Activated CD4-positive, alpha-beta T cell treated with anti-CD3 and anti-CD28 coated beads, Interleukin-10, Interleukin-2, amounts not matched to agents 100 ng/mL and 50 ng/mL, durations not matched to agents 16 hours and 8 hours (primary cell): ENCODE results near the gene UTS2R.
A peak's percentile ranks its signal among the peaks of the same experiment; 100 is the strongest.

Experiments
- DNase-seq: peaks from one replicate; pipeline ENCODE4 v3.0.0-alpha.2; 2020

Gene UTS2R

GRCh38 chr17:82390860-82391435 lies 19.4 kb downstream of the UTS2R start:
- no peak for DNase-seq

- no peak for DNase-seq
These were observed 20.0 kb downstream of the UTS2R start for GRCh38 chr17:82391496-82392066.

GRCh38 chr17:82392209-82392920 lies 20.8 kb downstream of the UTS2R start:
- DNase-seq, result no peak

GRCh38 chr17:82392941-82393340 lies 21.4 kb downstream of the UTS2R start:
- no peak for DNase-seq

GRCh38 chr17:82394278-82394677 lies 22.7 kb downstream of the UTS2R start:
- no peak for DNase-seq

GRCh38 chr17:82396601-82397435 lies 25.3 kb downstream of the UTS2R start:
- DNase-seq, result no peak

GRCh38 chr17:82397449-82398335 lies 26.1 kb downstream of the UTS2R start:
- DNase-seq, result no peak

GRCh38 chr17:82399041-82399441 lies 27.5 kb downstream of the UTS2R start:
- DNase-seq, result no peak

GRCh38 chr17:82399601-82400101 lies 28.1 kb downstream of the UTS2R start:
- no peak for DNase-seq

- no peak for DNase-seq
These were observed 28.6 kb downstream of the UTS2R start for GRCh38 chr17:82400206-82400605.

GRCh38 chr17:82400830-82401229 lies 29.3 kb downstream of the UTS2R start:
- peak; percentile 77 for DNase-seq

GRCh38 chr17:82402865-82403264 lies 31.3 kb downstream of the UTS2R start:
- no peak for DNase-seq

GRCh38 chr17:82403662-82404660 lies 32.4 kb downstream of the UTS2R start:
- DNase-seq, result no peak

GRCh38 chr17:82405051-82405450 lies 33.5 kb downstream of the UTS2R start:
- no peak for DNase-seq

- no peak for DNase-seq
These were observed 34.6 kb downstream of the UTS2R start for GRCh38 chr17:82406131-82406671.

GRCh38 chr17:82407255-82407654 lies 35.7 kb downstream of the UTS2R start:
- peak; percentile 10 for DNase-seq

GRCh38 chr17:82408288-82408937 lies 36.8 kb downstream of the UTS2R start:
- no peak for DNase-seq

- DNase-seq, result no peak
These were observed 37.4 kb downstream of the UTS2R start for GRCh38 chr17:82408938-82409318.

GRCh38 chr17:82410014-82410716 lies 38.6 kb downstream of the UTS2R start:
- no peak for DNase-seq
